GM19043 (cell line): ENCODE measurements around the gene ERCC5.
A peak's percentile ranks its signal among the peaks of the same experiment; 100 is the strongest.

Source experiments
- ATAC-seq: cut with Tn5 transposase; IDR thresholded peaks from one replicate; pipeline ENCODE4 v1.9.1; 2021; ENCODE audit warnings: low read depth; ENCODE audit not compliant: unreplicated experiment

ERCC5 gene

GRCh38 chr13:102839462-102839861 lies 6.4 kb upstream of the ERCC5 start:
- ATAC-seq: no peak

DNA sequence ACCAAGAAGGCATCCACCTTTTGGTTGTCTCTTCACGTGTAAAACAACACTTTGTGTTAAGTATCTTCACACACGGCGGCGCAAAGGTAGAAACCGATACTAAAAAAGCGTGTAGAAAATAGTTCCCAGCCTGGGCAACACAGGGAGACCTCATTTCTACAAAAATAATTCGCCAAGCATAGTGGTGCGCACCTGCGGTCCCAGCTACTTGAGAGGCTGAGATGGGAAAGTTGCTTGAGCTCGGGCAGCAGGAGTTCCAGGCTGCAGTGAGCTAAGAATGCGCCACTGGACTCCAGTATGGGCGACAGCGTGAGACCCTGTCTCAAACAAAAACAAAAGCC lies 573 bp upstream of the ERCC5 start:
- peak; percentile 14 for ATAC-seq

DNA sequence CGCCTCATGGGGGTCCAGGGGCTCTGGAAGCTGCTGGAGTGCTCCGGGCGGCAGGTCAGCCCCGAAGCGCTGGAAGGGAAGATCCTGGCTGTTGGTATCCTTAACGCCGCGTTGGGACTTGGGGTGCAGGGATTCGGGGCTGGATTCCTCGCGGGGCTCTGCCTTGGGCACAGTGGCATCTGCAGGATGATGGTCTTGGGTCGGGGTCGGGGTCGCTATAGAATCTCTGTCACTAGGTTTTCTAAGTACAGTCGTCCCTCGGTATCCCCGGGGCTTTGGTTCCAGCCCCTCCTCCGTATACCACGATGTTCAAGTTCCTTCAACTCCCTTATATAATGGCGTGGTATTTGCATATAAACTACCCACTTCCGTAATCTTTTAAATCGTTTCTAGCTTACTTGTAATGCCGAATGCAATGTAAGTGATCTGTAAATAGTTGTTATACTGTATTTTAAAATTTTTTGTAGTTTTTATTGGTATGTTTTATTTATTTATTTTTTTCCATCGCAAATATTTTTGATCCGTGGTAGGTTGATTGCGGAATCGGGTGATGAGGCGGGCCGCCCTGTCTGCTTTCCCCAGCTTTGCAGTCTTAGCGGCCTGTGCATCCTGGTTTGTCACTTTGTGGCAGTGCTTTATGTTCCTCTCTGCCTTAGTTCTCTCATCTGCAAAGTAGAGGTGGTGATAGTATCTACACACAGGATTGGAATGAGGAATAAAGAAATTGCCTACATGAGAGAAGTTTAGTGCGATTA lies 606 bp downstream of the ERCC5 start:
- peak; percentile 37 for ATAC-seq

DNA sequence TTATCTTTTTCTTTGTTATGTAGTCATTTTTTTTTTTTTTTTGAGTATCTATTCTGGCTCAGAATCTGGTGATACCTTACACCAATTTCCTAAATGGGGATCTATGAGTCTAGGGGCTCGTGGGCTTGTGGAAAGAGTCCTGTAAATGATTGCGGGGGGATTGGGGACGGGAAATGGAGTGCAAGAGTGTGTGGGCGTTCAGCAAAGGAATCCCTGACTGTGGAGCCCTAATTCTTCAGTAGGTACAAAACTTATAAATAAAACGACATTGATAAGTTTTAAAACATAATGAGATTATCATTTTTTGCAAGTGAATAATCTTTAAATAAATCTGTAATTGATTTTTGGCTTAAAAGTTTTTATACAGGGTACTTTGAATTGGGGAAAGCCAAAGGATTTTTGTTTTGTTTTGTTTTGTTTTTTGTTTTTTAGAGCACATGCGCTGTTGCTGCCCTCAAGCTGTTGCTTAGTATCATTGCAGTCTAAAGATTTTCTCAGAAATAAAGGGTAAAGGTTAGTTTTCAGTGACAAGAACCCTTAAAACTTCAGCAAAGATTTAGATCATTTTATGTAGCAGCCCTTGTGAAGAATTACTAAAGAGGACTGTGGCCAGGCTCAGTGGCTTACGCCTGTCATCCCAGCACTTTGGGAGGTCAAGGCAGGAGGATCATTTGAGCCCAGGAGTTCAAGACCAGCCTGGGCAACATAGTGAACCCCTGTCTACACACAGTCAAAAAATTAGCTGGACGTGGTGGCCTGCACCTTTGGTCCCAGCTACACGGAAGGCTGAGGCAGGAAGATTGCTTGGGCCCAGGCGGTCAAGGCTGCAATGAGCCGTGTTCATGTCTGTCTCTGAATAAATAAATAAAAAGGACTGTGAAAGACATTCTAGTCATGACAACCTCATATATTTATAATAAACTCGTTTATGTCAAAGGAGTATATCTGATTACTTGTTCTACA lies 1.7 kb downstream of the ERCC5 start:
- ATAC-seq: no peak

DNA sequence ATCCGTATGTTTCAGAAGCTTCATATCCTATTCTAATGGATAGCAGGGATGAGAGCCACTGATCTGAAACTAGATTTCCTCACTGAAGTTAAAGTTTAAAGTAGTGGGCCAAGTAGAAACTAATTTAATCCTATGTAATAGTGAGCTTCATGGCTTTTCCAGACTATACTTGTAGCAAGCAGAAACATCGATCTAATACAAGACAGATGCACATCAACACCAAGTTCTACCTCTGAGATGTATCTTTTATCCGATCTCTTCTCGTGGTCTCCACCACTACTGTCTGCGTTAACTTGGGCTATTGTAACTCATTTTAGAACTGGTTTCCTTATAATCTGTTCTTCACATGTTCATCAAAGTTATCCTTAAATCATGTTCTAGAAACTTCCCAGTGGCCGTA lies 3.1 kb downstream of the ERCC5 start:
- ATAC-seq: no peak

DNA sequence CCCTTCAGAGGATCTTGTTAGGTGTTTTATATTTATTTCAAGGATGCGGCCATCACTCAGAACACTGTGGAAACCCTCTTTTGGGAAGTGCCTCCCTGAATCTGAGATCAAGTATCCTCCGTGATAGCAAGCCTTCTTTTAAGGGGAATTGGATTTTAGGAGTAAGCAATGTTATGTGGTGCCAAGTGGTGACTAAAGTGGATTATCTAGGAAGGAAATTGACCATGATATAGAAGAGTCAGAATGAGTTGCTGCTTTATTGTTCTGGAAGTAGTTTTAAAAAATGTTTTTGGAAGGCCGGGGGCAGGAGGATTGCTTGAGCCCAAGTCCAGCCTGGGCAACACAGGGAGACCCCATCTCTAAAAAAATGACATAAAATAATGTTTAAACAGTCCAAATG lies 6.7 kb downstream of the ERCC5 start:
- no peak for ATAC-seq

DNA sequence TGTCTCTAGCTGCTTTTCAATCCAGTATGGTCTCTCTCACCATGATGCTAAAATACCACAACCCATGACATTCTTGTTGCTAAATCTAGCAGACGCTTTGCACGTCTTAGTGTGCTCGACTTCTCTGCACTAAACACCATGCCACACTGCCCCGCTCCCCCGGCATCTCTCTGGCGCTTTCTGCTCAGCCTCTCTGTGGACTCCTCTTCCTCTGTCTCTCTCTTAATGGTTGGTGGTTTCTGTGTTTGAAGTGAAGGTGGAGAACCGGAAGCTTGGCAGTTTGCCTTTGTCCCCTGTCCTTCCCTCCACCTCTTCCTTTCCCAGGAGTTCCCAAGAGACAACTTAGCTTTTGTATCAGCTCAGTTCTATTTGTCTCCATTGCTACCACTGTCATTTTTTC lies 8.8 kb downstream of the ERCC5 start:
- ATAC-seq: peak; percentile 87

GRCh38 chr13:102856557-102856956 lies 10.7 kb downstream of the ERCC5 start:
- ATAC-seq: no peak

- ATAC-seq: no peak
These were observed 16.9 kb downstream of the ERCC5 start for GRCh38 chr13:102862624-102863210.

DNA sequence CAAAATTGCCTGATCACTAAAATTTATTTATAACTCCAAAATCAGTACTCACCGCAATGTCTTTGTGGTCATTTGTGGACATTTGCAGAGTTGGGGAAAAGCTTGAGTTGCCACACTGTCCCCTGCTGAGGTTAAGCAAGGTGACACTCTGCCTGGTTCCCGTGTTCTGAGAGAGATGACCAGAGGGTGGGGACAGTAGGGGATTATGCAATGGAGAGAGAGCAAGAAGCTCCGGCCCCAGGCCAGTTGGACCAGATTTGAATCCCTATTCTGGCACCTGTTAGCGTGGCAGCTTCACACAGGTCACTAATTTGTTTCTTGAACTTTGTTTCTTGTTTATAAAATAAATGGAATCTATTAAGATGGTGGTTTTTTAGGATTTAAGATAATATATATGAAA lies 17.8 kb downstream of the ERCC5 start:
- no peak for ATAC-seq

GRCh38 chr13:102868366-102868936 lies 22.6 kb downstream of the ERCC5 start:
- no peak for ATAC-seq

GRCh38 chr13:102869948-102870676 lies 24.3 kb downstream of the ERCC5 start:
- peak; percentile 14 for ATAC-seq

DNA sequence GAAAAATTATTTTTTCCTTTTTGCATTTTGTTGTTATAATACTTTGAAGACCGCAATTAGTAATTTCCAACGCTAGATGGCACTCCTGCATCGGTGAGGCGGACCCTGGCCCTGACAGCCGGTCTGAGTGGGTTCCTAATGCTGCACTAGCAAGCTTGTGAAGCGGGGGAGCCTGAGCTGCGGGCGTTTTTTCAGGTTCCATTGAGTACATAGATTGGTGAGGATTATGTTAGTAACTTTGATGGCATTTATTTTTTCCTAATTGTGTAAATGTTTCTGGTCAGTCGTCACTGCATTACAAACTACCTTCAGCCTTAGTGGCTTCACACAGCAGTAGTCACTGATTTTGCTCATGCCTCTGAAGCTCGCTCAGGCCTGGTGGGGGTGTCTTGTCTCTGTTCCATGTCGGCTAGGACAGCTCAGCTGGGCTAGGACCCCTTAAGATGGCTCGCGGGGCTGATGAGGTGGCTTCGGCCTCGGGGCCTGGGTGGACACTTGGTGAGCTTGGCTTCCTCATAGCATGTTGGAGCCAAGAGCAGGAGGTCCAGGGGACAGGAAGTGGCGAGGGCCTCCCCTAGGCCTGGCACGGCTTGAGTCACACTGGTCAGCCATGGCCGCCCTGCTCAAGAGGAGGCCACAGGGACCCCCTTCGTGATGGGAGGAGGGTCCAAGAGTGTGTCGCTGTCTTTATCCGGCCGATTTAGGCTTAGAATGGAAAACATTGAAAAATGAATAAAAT lies 25.0 kb downstream of the ERCC5 start:
- ATAC-seq: peak; percentile 85

- ATAC-seq: no peak
These were observed 26.3 kb downstream of the ERCC5 start for GRCh38 chr13:102872131-102872530.

DNA sequence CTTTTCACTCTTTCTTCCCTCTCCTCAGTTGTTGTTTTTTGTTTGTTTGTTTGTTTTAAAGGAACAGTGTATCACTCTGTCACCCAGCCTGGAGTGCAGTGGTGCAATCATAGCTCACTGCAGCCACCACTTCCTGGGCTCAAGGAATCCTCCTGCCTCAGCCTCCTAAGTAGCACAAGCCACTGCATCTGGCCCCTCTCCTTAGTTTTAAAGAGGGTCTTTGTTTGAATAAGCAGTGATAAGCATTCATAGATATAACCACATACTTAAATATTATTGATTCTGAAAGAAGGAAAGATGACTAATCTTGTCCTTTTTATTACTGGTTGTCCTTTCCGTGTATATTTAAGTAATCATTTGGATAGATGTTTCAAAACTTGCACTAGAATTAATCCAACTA lies 26.7 kb downstream of the ERCC5 start:
- no peak for ATAC-seq

GRCh38 chr13:102873653-102874052 lies 27.8 kb downstream of the ERCC5 start:
- ATAC-seq: no peak

DNA sequence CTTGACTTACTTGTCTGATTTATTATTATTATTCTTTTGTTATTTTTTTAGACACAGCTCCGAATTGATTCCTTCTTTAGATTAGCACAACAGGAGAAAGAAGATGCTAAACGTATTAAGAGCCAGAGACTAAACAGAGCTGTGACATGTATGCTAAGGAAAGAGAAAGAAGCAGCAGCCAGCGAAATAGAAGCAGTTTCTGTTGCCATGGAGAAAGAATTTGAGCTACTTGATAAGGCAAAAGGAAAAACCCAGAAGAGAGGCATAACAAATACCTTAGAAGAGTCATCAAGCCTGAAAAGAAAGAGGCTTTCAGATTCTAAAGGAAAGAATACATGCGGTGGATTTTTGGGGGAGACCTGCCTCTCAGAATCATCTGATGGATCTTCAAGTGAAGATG lies 29.4 kb downstream of the ERCC5 start:
- ATAC-seq: no peak

GRCh38 chr13:102877303-102877702 lies 31.5 kb downstream of the ERCC5 start:
- ATAC-seq: no peak

GRCh38 chr13:102878481-102878880 lies 32.6 kb downstream of the ERCC5 start:
- no peak for ATAC-seq
